Small intestine (tissue), 7 donors: ENCODE data around the gene GHR. TPM values are rescaled to one million over a fixed set of nuclear protein-coding genes. Genes with fewer than 3 reads are reported as not detected.
"Not testable (repeated sequence)": the region's sequence is repeated elsewhere in the genome, so short reads cannot be mapped to it uniquely, and the experiment has no call there.

Experiments
- DNase-seq, 2 donors: peaks; one replicate each; pipeline versions ENCODE4 v3.0.0 to v3.0.0-alpha.2; 2013
- FAIRE-seq: peaks from 2 replicates; lab custom pipeline; 2012; peaks lifted over from hg19 to GRCh38; lab: Jason Lieb, UNC
- H3K27ac ChIP-seq, 3 donors: one replicate each; pipeline ENCODE4 v1.5.1; 2013; ENCODE audit warnings: low read length in 2 of 3, mild to moderate bottlenecking in 2 of 3, control low read depth in 1 of 3, inconsistent platforms in 1 of 3, low read depth in 1 of 3, moderate library complexity in 1 of 3
- H3K27me3 ChIP-seq, 3 donors: one replicate each; pipeline ENCODE4 v1.6.1; 2013; ENCODE audit warnings: low read length in 3 of 3, inconsistent platforms in 1 of 3; ENCODE audit not compliant: control insufficient read depth in 3 of 3, insufficient read depth in 3 of 3
- H3K36me3 ChIP-seq, 3 donors: one replicate each; pipeline ENCODE4 v1.6.1; 2013; ENCODE audit warnings: low read length in 3 of 3, inconsistent platforms in 1 of 3, low read depth in 1 of 3, mild to moderate bottlenecking in 1 of 3, moderate library complexity in 1 of 3; ENCODE audit not compliant: control insufficient read depth in 3 of 3, insufficient read depth in 2 of 3
- H3K4me1 ChIP-seq, 3 donors: one replicate each; pipeline ENCODE4 v1.6.1; 2013; ENCODE audit warnings: low read length in 2 of 3, inconsistent platforms in 1 of 3, low read depth in 1 of 3, mild to moderate bottlenecking in 1 of 3, moderate library complexity in 1 of 3; ENCODE audit not compliant: control insufficient read depth in 3 of 3, insufficient read depth in 2 of 3
- H3K4me3 ChIP-seq, 3 donors: one replicate each; pipeline ENCODE4 v1.5.1; 2013; ENCODE audit warnings: low read length in 3 of 3, control low read depth in 1 of 3, inconsistent platforms in 1 of 3, low read depth in 1 of 3, mild to moderate bottlenecking in 1 of 3, moderate library complexity in 1 of 3
- H3K9me3 ChIP-seq, 2 donors: one replicate each; pipeline ENCODE4 v1.6.1; 2013; ENCODE audit warnings: low read depth in 1 of 2, low read length in 1 of 2; ENCODE audit not compliant: control insufficient read depth in 2 of 2, insufficient read depth in 1 of 2
- whole genome bisulfite sequencing, 3 donors: extraction: QIAGEN DNeasy Blood & Tissue Kit; methylation state at CpG; one replicate each; pipeline ENCODE4 v1.1.7; 2013; 5-methylcytosine and 5-hydroxymethylcytosine counted together
- polyA plus RNA-seq, 4 donors: library from polyadenylated mRNA; stranded (reverse) in 3 of 4; unstranded in 1 of 4; fragments of 200-250 nt in 3 of 4; fragments of 120-200 nt in 1 of 4; gene quantifications; one replicate each; pipeline versions ENCODE4 v1.2.1 to v1.2.3, GENCODE V29; 2013
- donor health status: healthy with polysubstance abuse.
- donor health status: control.
- donor health status: control.
- donor health status: Bipolar disorder and iron deficiency.
- donor health status: healthy.

The GHR gene
- polyA plus RNA-seq, 4 donors: 0.22 to 14.8 (median 1.4) TPM

DNA sequence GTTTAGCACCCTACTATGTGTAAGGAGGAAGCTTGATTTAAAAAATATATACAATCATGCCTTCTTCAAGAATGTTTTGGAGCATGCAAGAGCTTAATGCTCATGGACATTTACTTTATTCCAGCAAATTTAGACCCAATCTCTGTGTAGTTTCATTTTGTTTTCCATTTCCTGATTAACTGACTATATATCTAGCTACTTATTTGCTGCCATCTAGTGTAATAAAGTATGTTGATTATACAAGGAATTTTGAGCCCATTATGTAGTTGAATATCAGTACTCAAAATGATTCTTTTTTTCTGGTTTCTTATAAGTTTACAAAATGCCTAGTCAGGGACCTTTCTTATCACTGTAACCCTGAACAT lies 233.4 kb downstream of the GHR start:
- FAIRE-seq (no peak), DNase-seq (no peak)
- Histone ChIP-seq H3K9me3 (no peaks in the 10 kb centered on the region), H3K36me3 (no peaks in the 10 kb centered on the region), H3K27ac (no peak overlapping the region), H3K4me1 (no peaks in the 10 kb centered on the region), H3K27me3 (no peaks in the 10 kb centered on the region), H3K4me3 (no peak overlapping the region)

DNA sequence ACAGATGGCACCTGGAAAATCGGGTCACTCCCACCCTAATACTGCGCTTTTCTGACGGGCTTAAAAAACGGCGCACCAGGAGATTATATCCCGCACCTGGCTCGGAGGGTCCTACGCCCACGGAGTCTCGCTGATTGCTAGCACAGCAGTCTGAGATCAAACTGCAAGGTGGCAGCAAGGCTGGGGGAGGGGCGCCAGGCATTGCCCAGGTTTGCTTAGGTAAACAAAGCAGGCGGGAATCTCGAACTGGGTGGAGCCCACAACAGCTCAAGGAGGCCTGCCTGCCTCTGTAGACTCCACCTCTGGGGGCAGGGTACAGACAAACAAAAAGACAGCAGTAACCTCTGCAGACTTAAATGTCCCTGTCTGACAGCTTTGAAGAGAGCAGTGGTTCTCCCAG lies 236.6 kb downstream of the GHR start:
- not testable (repeated sequence) for H3K27ac ChIP-seq, DNase-seq, H3K36me3 ChIP-seq, H3K27me3 ChIP-seq, H3K4me3 ChIP-seq, H3K4me1 ChIP-seq, FAIRE-seq, H3K9me3 ChIP-seq
- 54 to 75% (median 73%) methylated on average over 3 to 9 of the region's 13 CpGs for WGBS, 3 donors

- DNase-seq: no peak
- WGBS, 3 donors: 89 to 96% (median 94%) methylated on average over 3 of the region's 3 CpGs
- no peak overlapping the region for H3K27ac ChIP-seq
Observed at GRCh38 chr5:42665857-42666256, 242.6 kb downstream of the GHR start.

DNA sequence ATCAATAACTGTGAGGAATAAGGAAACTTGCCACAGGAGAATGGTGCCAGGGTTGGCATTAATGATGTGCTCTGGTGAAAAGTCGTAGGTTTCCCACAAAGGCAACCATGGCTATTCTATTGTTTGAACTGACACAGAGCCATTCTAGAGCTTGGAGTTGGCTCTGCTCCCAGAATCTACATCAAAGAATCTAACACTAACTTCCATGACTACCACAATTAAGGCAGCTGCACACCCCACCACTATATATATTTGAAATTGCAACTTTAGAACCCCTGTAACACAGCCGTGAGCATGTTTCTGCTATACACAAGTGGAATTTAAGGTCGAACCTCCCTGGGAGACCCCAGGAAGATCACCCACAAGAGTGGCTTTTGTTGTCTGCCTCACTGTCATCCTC lies 243.6 kb downstream of the GHR start:
- Histone ChIP-seq H3K4me3 (no peak overlapping the region), H3K9me3 (no peaks in the 10 kb centered on the region), H3K4me1 (no peaks in the 10 kb centered on the region), H3K27ac (no peak overlapping the region), H3K36me3 (no peaks in the 10 kb centered on the region), H3K27me3 (no peaks in the 10 kb centered on the region)
- 75 to 76% (median 76%) methylated on average over 3 of the region's 3 CpGs for WGBS, 3 donors
- DNase-seq (no peak), FAIRE-seq (no peak)

More at GRCh38 chr5:42665857-42666256, 242.6 kb downstream of the GHR start:
- Histone ChIP-seq H3K27me3 (no peaks in the 10 kb centered on the region), H3K9me3 (no peaks in the 10 kb centered on the region), H3K4me3 (no peak overlapping the region), H3K4me1 (no peaks in the 10 kb centered on the region), H3K36me3 (no peaks in the 10 kb centered on the region)
- no peak for FAIRE-seq

DNA sequence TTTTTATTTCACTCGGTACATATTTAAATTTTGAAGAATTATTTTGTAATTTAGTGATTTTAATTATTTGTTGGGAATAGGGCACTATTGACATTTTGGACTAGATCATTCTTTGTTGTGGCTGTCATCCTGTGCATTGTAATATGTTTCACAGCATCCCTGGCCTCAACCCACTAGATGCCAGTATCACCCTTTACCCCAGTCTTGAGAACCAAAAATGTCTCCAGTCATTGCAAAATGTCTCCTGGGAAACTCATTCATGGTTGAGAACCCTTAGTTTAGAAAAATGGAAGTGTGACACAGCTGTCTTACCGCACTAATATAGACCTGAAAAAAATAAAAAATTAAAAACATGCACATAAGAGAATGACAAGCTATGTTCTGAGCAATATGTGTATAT lies 245.0 kb downstream of the GHR start:
- DNase-seq (no peak), FAIRE-seq (no peak)
- no peaks in the 10 kb centered on the region for H3K4me1 ChIP-seq
- H3K27ac ChIP-seq: no peak overlapping the region
- no peak overlapping the region for H3K4me3 ChIP-seq
- H3K9me3 ChIP-seq: no peaks in the 10 kb centered on the region
- H3K36me3 ChIP-seq: no peaks in the 10 kb centered on the region
- no peaks in the 10 kb centered on the region for H3K27me3 ChIP-seq
- 85 to 94% (median 91%) methylated on average over 2 of the region's 2 CpGs for WGBS, 3 donors

- H3K27me3 ChIP-seq: no peaks in the 10 kb centered on the region
- no peaks in the 10 kb centered on the region for H3K4me1 ChIP-seq
- H3K4me3 ChIP-seq: no peak overlapping the region
- no peak overlapping the region for H3K27ac ChIP-seq
- 84 to 93% (median 91%) methylated on average over 4 of the region's 4 CpGs for WGBS, 3 donors
- no peak for DNase-seq
- no peaks in the 10 kb centered on the region for H3K36me3 ChIP-seq
- no peaks in the 10 kb centered on the region for H3K9me3 ChIP-seq
- FAIRE-seq: no peak
Observed at GRCh38 chr5:42672925-42673324, 249.7 kb downstream of the GHR start.

GRCh38 chr5:42675602-42676001 lies 252.4 kb downstream of the GHR start:
- FAIRE-seq: no peak

GRCh38 chr5:42676362-42676761 lies 253.1 kb downstream of the GHR start:
- WGBS, 3 donors: 65 to 86% (median 67%) methylated on average over 1 of the region's 1 CpG
- DNase-seq: no peak
- Histone ChIP-seq H3K9me3 (no peaks in the 10 kb centered on the region), H3K27me3 (no peaks in the 10 kb centered on the region), H3K4me3 (no peak overlapping the region), H3K4me1 (no peaks in the 10 kb centered on the region), H3K27ac (no peak overlapping the region), H3K36me3 (no peaks in the 10 kb centered on the region)
- FAIRE-seq: no peak

More at GRCh38 chr5:42675602-42676001, 252.4 kb downstream of the GHR start:
- no peaks in the 10 kb centered on the region for H3K9me3 ChIP-seq
- DNase-seq: no peak
- H3K4me1 ChIP-seq: no peaks in the 10 kb centered on the region
- no peaks in the 10 kb centered on the region for H3K36me3 ChIP-seq
- H3K27me3 ChIP-seq: no peaks in the 10 kb centered on the region
- H3K4me3 ChIP-seq: no peak overlapping the region
- H3K27ac ChIP-seq: no peak overlapping the region

DNA sequence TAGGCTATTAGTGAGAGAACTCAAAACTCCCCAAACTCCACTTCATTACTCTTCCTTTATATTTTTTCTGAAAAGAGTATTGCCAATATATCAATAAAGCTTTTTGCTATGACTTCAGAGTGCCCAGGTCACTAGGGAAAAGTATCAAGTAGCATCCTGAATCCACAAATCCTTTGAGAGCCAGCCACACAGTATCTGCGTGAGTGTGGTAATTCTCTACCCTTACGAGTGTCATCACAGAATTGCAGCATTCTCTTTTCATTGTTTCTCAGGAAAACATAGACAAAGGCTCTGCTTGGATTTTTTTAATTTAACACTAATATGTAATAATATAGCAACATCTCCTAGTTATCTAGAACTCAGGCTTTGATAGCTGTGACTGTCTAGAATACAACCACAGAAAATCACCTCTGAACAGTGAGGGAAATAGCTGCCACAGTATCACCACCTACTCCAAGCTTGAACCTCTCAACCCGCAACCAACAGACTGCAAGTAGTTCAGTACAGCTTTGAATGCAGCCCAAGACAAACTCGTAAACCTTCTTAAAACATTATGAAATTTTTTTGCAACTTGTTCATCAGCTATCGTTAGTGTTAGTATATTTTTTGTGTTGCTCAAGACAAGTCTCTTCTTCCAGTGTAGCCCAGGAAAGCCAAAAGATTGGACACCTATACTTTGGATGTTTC lies 254.1 kb downstream of the GHR start:
- no peaks in the 10 kb centered on the region for H3K27me3 ChIP-seq
- no peak overlapping the region for H3K4me3 ChIP-seq
- H3K27ac ChIP-seq: no peak overlapping the region
- H3K4me1 ChIP-seq: no peaks in the 10 kb centered on the region
- WGBS, 3 donors: 86 to 91% (median 87%) methylated on average over 5 of the region's 5 CpGs
- no peaks in the 10 kb centered on the region for H3K36me3 ChIP-seq
- FAIRE-seq: no peak
- H3K9me3 ChIP-seq: no peaks in the 10 kb centered on the region
- no peak for DNase-seq
